ENCODE measurements around the gene BACE1-AS. TPM values are rescaled to one million over a fixed set of nuclear protein-coding genes. Genes with fewer than 3 reads are reported as not detected.

The BACE1-AS gene
- total and polyA plus RNA-seq, 2 of the 8 experiments (the other 6 are each of a cell fraction or from before 2014, with no cell fraction given): 14.9 to 17.4 TPM

- Histone ChIP-seq H4K20me1 (replicated peaks in 1 of 2; ENCODE audit: control insufficient read depth in 1 of 2, insufficient read depth in 2 of 2, low read length in 2 of 2) (no peaks in the 10 kb centered on the region), H3K27ac (ENCODE audit: low read depth, low read length) (no peak overlapping the region), H3K79me1 (ENCODE audit: low read depth, low read length) (no peaks in the 10 kb centered on the region), H3K9me3 (ENCODE audit: insufficient read depth in 2 of 2, low read depth in 1 of 2, low read length in 1 of 2) (no peaks in the 10 kb centered on the region), H2AK5ac (ENCODE audit: low read depth, low read length) (no peak overlapping the region), H3K4me2 (ENCODE audit: insufficient read depth in 1 of 2, low read depth in 2 of 2, low read length in 2 of 2) (no peak overlapping the region), H2BK15ac (ENCODE audit: low read length) (no peak overlapping the region), H3K27me3 (replicated peaks in 1 of 4; ENCODE audit: control insufficient read depth in 3 of 4, extremely low read depth in 1 of 4, insufficient read depth in 3 of 4, low read length in 3 of 4) (0 out of 7 replicates have a peak, but pooled peaks cover 0 to 3% (median 0%) of the 10 kb centered on the region in 4 experiments), H3K4ac (replicated peaks; ENCODE audit: insufficient read length, low read depth, low read length) (no peak overlapping the region), H3K56ac (replicated peaks; ENCODE audit: insufficient read length, low read depth, low read length) (no peak overlapping the region), H3K9ac (replicated peaks in 1 of 4; ENCODE audit: extremely low read depth in 1 of 4, low read depth in 3 of 4, low read length in 3 of 4) (no peak overlapping the region), H4K91ac (replicated peaks; ENCODE audit: insufficient read length, low read length) (no peak overlapping the region), H4K8ac (ENCODE audit: extremely low read depth, insufficient read depth, low read length) (no peak overlapping the region), H3K23ac (ENCODE audit: insufficient read length) (no peak overlapping the region), H2BK5ac (ENCODE audit: low read depth, low read length) (no peak overlapping the region), H4K5ac (ENCODE audit: insufficient read length, low read depth, low read length) (no peak overlapping the region), H3K4me1 (replicated peaks in 1 of 4; ENCODE audit: control insufficient read depth in 3 of 4, insufficient read depth in 4 of 4, low read length in 3 of 4) (peaks cover 0 to 1% (median under 1%) of the 10 kb centered on the region in 4 experiments; a peak in 1 of 7 replicates), H3K36me3 (ENCODE audit: control insufficient read depth in 2 of 4, insufficient read depth in 4 of 4, low read length in 3 of 4) (no peaks in the 10 kb centered on the region), H2BK120ac (replicated peaks; ENCODE audit: low read depth, low read length) (no peak overlapping the region), H3K18ac (ENCODE audit: extremely low read depth, low read length) (no peak overlapping the region), H3K14ac (ENCODE audit: insufficient read length) (no peak overlapping the region), H2BK12ac (ENCODE audit: low read depth, low read length) (no peak overlapping the region), H2AFZ (ENCODE audit: low read length) (no peak overlapping the region), H3K79me2 (ENCODE audit: control insufficient read depth in 1 of 2, insufficient read depth in 2 of 2, low read length in 2 of 2) (no peaks in the 10 kb centered on the region), H3K4me3 (ENCODE audit: extremely low read depth in 1 of 4, insufficient read depth in 2 of 4, low read depth in 3 of 4, low read length in 4 of 4) (no peak overlapping the region), H2BK20ac (ENCODE audit: low read length) (no peak overlapping the region), H3K23me2 (ENCODE audit: low read depth, low read length) (no peaks in the 10 kb centered on the region)
- 92% methylated on average over 7 of the region's 7 CpGs; no CpG with 5 or more reads in 1 of the 2 experiments for WGBS, 2 experiments (ENCODE audit: extremely low coverage in 1 of 2, insufficient coverage in 1 of 2, insufficient read length in 1 of 2, insufficient replicate concordance in 2 of 2, low coverage in 1 of 2, low lambda C conversion rate in 2 of 2, missing lambda C conversion rate in 1 of 2)
- CTCF ChIA-PET (ENCODE audit: partially characterized antibody): interaction anchor here (0.6 to 1.5 kb wide), 3 partner anchors 10 to 216 kb away, joined by 3 read pairs; no protein-coding TSS in a partner anchor
- FAIRE-seq (no peak), DNase-seq (ENCODE audit: low read depth in 1 of 2, low spot score in 2 of 2) (no peak)
- POLR2A ChIA-PET (ENCODE audit: partially characterized antibody): interaction anchor here (0.9 to 2.4 kb wide), 4 partner anchors 8 to 22 kb away, joined by 3 to 6 read pairs (median 4); partner anchors contain the start of gene CEP164
- TF ChIP-seq CTBP2 (IDR thresholded peaks at IDR 0.05; ENCODE audit: borderline replicate concordance, insufficient read depth, insufficient read length, low read length) (no peak), CEBPB (IDR thresholded peaks at IDR 0.05; ENCODE audit: low read depth, low read length) (no peak), SAP30 (IDR thresholded peaks at IDR 0.05; ENCODE audit: insufficient read depth, insufficient replicate concordance, low read length) (no peak), RNF2 (IDR thresholded peaks at IDR 0.05; ENCODE audit: borderline replicate concordance, low read depth, low read length, missing control alignments, poor library complexity, severe bottlenecking) (no peak), CBX8 (IDR thresholded peaks at IDR 0.05; ENCODE audit: borderline replicate concordance, low read depth, low read length) (no peak), SP1 (IDR thresholded peaks at IDR 0.05; ENCODE audit: low read depth, low read length) (no peak), SUZ12 (IDR thresholded peaks at IDR 0.05; ENCODE audit: low read length) (no peak), BCL11A (IDR thresholded peaks at IDR 0.05; ENCODE audit: low read depth in 2 of 2, low read length in 2 of 2) (no peak), POLR2AphosphoS5 (IDR thresholded peaks at IDR 0.05; ENCODE audit: low read depth, low read length) (no peak), BACH1 (IDR thresholded peaks at IDR 0.05; ENCODE audit: low read length) (no peak), SP2 (IDR thresholded peaks at IDR 0.05; ENCODE audit: low read length) (no peak), PHF8 (conservative IDR thresholded peaks at IDR 0.05; ENCODE audit: low read depth, low read length) (no peak), NANOG (IDR thresholded peaks at IDR 0.05; ENCODE audit: insufficient read depth, low read depth, low read length, poor library complexity, severe bottlenecking) (no peak), CREB1 (IDR thresholded peaks at IDR 0.05) (no peak)
Measured at GRCh38 chr11:117309310-117309709, 18.2 kb downstream of the BACE1-AS start.
